Tibial nerve (tissue), 4 donors: ENCODE results near the gene LSG1.

Source experiments
- CTCF ChIP-seq, 5 experiments: fragments of 200-600 bp in 3 of 5; fragments of 450-650 bp in 2 of 5; sonication (generic) in 3 of 5; IDR thresholded peaks; one replicate each; pipeline ENCODE4 v1.5.1; 2016 to 2019; ENCODE audit warnings: antibody characterized with exemption in 5 of 5, mild to moderate bottlenecking in 3 of 5, moderate library complexity in 2 of 5
- EP300 ChIP-seq, 2 donors: sonication (generic); formaldehyde crosslinking; IDR thresholded peaks; one replicate each; pipeline ENCODE4 v1.6.1; 2017; ENCODE audit warnings: antibody characterized with exemption in 2 of 2, mild to moderate bottlenecking in 1 of 2
- POLR2A ChIP-seq, 2 donors: fragments of 450-650 bp; IDR thresholded peaks; one replicate each; pipeline ENCODE4 v1.6.1; 2017; ENCODE audit warnings: antibody characterized with exemption in 2 of 2, mild to moderate bottlenecking in 2 of 2, moderate library complexity in 2 of 2

DNA sequence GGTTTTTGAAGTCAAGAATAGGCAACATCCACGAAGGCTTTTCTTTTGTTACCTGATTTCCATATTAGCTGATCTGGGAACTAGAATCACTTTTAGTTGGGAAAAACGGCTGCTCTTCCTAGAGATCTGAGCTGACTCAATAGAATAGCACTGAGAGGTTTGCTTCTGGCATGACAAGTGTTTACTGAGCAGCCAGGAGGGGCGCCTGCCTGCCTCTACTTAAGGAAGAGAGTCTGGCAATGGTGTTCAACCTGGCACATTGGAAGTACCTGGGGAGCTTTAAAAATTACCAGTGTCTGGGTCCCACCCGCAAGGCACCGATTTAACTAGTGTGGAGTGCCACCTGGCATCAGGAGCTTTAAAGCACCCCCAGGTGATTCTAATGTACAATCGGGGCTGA is 48.1 kb upstream of the LSG1 start:
- no peak for TF ChIP-seq CTCF (IDR thresholded peaks at IDR 0.05)
- no peak for TF ChIP-seq POLR2A (IDR thresholded peaks at IDR 0.05)
- TF ChIP-seq EP300 (IDR thresholded peaks at IDR 0.05): no peak
